ENCODE data around the gene TAS2R13.

Gene TAS2R13

DNA sequence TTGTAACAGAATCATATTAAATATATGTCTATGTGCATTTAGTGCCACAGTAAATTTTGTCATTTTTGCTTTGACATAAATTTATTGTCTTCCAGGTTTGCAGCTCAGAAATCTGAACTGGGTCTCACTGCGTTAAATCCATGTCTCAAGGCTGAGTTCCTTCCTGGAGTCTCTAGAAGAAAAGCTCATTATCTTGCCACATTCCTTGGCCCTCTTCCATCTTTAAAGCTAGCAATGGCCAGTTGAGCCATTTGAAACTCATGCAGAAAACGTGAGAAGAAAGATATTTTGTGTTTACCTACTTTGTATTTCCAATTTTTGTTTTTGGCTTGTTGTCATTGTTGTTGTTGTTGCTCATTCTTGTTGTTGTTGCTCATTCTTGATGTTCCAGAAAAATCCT is 36.0 kb downstream of the TAS2R13 start:
- DNase-seq (ENCODE audit: extremely low read depth in 1 of 2, low read depth in 1 of 2) = no peak

DNA sequence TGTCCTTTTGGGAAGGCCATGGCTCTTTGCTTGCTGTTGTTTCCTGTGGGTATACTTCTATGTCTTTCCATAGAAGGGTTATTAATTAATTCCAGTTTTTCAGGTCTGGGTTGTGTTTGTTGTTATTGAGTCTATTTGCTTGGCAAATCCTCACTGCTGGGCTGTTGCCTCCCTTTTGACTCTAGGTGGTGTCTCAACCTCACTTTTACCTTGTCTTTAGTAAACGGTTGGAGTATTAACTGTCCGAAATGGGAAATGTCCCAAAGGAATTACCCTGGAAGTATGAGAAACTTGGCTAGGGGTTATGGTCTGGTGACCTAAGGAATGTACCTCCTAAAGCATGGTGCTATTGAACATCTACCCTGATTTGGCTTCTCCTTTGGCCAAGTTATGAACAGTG is 42.0 kb downstream of the TAS2R13 start:
- no peak for DNase-seq (ENCODE audit: extremely low read depth in 1 of 2, low read depth in 1 of 2)

DNA sequence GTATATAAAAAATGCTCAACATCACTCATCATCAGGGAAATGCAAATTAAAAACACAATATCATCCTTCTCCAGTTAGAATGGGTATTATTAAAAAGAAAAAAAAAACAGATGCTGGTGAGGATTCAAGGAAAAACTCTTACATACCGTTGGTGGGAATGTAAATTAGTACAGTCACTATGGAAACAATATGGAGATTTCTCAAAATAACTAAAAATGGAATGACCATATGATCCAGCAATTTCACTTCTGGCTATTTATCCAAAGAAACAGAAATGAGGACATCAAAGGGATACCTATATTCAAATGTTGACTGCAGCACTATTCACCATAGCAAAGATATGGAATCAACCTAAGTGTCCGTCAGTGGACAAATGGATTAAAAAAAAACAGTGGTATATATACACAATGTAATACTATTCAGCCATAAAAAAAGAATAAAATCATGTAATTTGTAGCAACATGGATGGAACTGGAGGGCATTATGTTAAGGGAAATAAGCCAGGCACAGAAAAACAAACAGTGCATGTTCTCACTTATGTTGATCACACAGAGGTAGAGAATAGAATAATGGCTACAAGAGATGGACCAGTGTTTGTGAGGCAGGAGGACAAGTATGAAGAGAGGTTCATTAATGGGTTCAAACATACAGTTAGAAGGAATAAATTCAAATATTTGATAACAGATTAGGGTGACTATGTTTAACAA is 45.7 kb downstream of the TAS2R13 start:
- DNase-seq (ENCODE audit: extremely low read depth in 1 of 2, low read depth in 1 of 2) = no peak

DNA sequence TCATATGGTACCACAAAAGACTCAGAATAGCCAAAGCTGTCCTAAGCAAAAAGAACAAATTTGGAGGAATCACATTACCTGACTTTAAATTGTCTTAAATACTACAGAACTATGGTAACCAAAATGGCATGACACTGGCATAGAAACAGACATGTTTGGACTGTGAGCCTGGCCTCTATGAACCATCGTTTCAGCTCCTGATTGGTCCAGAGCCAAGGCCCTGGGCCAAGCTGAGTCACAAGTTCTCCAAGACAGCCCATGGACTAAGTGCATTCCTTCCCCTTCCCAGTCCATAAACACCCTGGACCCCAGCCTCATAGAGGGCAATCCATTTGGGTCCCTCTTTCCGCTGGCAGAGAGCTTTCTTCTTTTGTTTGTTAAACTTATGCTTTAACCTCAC is 48.0 kb downstream of the TAS2R13 start:
- no peak for DNase-seq (ENCODE audit: extremely low read depth in 1 of 2, low read depth in 1 of 2)
